HG02852 (cell line): Measurements from ENCODE around the gene IARS1.

Experiments
- ATAC-seq: cut with Tn5 transposase; IDR thresholded peaks from one replicate; pipeline ENCODE4 v1.9.1; 2021; ENCODE audit warnings: mild to moderate bottlenecking, moderate library complexity; ENCODE audit not compliant: unreplicated experiment

Gene IARS1

DNA sequence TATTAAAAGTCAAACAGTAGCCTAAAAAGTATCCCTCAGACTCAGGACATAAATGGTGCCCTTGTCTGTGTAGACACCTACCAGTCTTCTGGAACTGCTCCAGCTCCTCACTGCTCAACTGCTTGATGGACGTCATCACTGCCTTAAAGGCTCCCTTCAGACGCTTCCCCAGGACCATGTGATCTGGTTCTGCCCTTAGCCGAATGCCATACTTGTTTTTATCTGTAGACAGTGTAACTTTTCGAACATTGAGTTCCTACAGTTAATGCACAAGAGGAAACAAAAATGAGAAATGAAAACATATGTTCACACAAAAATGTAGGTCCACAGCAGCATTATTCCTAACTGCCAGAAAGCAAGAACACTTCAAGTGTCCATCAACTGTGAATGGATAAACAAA lies 46.2 kb downstream of the IARS1 start:
- no peak for ATAC-seq

DNA sequence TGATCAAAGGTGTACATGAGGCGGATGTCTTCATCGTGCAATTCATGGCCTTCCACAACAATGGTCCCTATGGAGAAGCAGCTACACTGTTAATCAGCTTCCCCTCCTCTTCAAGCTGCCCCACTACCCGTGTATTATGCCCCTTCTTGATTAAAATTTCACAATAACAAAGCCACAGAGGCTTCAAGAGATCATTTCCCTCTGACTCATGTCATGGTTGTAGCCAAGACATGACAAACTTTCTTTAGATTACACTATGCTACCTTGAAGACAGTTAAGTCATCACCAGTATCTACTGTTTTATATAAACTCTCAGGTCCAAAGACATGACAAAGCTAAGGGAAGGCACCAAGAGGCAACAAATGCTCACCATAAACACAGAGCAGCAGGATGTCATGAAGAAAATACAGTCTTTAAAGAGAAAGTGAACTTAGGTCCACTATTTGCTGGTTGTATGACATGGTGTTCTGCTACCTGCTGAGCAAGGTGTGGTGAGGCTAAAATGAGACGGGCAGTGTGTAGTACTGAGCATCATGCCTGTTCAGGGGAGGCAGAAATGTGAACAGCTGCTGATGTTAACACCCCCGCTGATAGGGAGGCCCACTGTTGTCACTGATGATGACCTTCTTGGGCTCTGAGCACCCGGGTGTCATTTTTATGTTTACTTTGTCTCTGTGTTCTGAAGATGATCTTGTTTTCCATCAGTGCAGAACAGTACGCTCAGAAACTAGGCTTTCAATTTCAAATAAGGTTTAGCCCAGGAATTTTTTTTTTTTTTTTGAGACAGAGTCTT lies 48.3 kb downstream of the IARS1 start:
- ATAC-seq = no peak
